GM23248 (cell line): Measurements from ENCODE around the gene POMT2. TPM values are rescaled to one million over a fixed set of nuclear protein-coding genes. Genes with fewer than 3 reads are reported as not detected.

Source experiments
- DNase-seq: peaks from one replicate; pipeline ENCODE4 v3.0.0-alpha.2; 2015
- H2AFZ ChIP-seq: fragments of 200-600 bp; sonication (generic); 2 replicates; pipeline ENCODE4 v1.6.1; 2016; ENCODE audit warnings: antibody characterized with exemption
- H3F3A ChIP-seq: fragments of 200-600 bp; sonication (generic); 2 replicates; pipeline ENCODE4 v1.6.1; 2016; ENCODE audit warnings: mild to moderate bottlenecking, antibody characterized with exemption, mixed run types; ENCODE audit not compliant: insufficient read depth
- H3K27ac ChIP-seq: fragments of 200-600 bp; sonication (generic); 2 replicates; pipeline ENCODE4 v1.5.1; 2016; ENCODE audit warnings: mild to moderate bottlenecking
- H3K27me3 ChIP-seq: fragments of 200-600 bp; sonication (generic); replicated peaks from 2 replicates; pipeline ENCODE4 v1.6.1; 2016; ENCODE audit warnings: mild to moderate bottlenecking; ENCODE audit not compliant: insufficient read depth
- H3K36me3 ChIP-seq: fragments of 200-600 bp; sonication (generic); 2 replicates; pipeline ENCODE4 v1.6.1; 2016; ENCODE audit warnings: low read depth, mild to moderate bottlenecking
- H3K4me1 ChIP-seq: fragments of 200-600 bp; sonication (generic); 2 replicates; pipeline ENCODE4 v1.6.1; 2016; ENCODE audit warnings: mild to moderate bottlenecking; ENCODE audit not compliant: insufficient read depth
- H3K4me2 ChIP-seq: fragments of 200-600 bp; sonication (generic); one replicate; pipeline ENCODE4 v1.6.1; 2016; ENCODE audit warnings: mild to moderate bottlenecking; ENCODE audit not compliant: unreplicated experiment
- H3K4me3 ChIP-seq: fragments of 200-600 bp; sonication (generic); 2 replicates; pipeline ENCODE4 v1.5.1; 2016; ENCODE audit warnings: mild to moderate bottlenecking
- H3K79me2 ChIP-seq: fragments of 200-600 bp; sonication (generic); 2 replicates; pipeline ENCODE4 v1.6.1; 2016; ENCODE audit warnings: mild to moderate bottlenecking; ENCODE audit not compliant: insufficient read depth
- H3K9ac ChIP-seq: fragments of 200-600 bp; sonication (generic); 2 replicates; pipeline ENCODE4 v1.6.1; 2016; ENCODE audit warnings: mild to moderate bottlenecking
- H3K9me2 ChIP-seq: fragments of 200-600 bp; sonication (generic); 2 replicates; pipeline ENCODE4 v1.6.1; 2016; ENCODE audit warnings: mixed run types, mild to moderate bottlenecking, moderate library complexity; ENCODE audit not compliant: insufficient read depth
- H3K9me3 ChIP-seq: fragments of 200-600 bp; sonication (generic); one replicate; pipeline ENCODE4 v1.6.1; 2017; ENCODE audit warnings: low read depth
- H4K20me1 ChIP-seq: fragments of 200-600 bp; sonication (generic); 2 replicates; pipeline ENCODE4 v1.6.0; 2016; ENCODE audit not compliant: insufficient read depth
- EZH2 ChIP-seq: fragments of 200-600 bp; sonication (generic); IDR thresholded peaks from 2 replicates; pipeline ENCODE4 v1.6.1; 2018; ENCODE audit warnings: antibody characterized with exemption, mild to moderate bottlenecking; ENCODE audit not compliant: insufficient read depth, poor library complexity, severe bottlenecking
- EZH2phosphoT487 ChIP-seq: fragments of 200-600 bp; sonication (generic); IDR thresholded peaks from 2 replicates; pipeline ENCODE4 v1.6.1; 2018; ENCODE audit warnings: antibody characterized with exemption, moderate library complexity, mild to moderate bottlenecking, low read depth; ENCODE audit not compliant: insufficient read depth
- WGBS, 2 experiments: methylation state at CpG; one replicate each; pipeline ENCODE4 v1.1.6; 2015 to 2017; ENCODE audit warnings: low lambda C conversion rate in 2 of 2, low coverage in 1 of 2; ENCODE audit errors: missing lambda C conversion rate in 2 of 2; 5-methylcytosine and 5-hydroxymethylcytosine counted together
- in situ Hi-C: fragments of 300-500 bp; cut with MboI; formaldehyde crosslinking; loops from 2 replicates; pipeline ENCODE4 v1.15.0; 2020
- polyA plus RNA-seq: library from polyadenylated mRNA; unstranded; fragments of >200 nt; fragmentation: Nextera tagmentation; extraction: Ambion mirVana; gene quantifications from 2 replicates; pipeline ENCODE4 v1.2.1, GENCODE V29; 2016
- total RNA-seq: library from RNA; depleted of rRNA; stranded (reverse); fragments of >200 nt; shearing (Covaris generic); gene quantifications from 2 replicates; pipeline ENCODE4 v1.2.3, GENCODE V29; 2014

POMT2 gene
- total and polyA plus RNA-seq, 2 experiments from 2014 or later, result 20.7 to 28.3 TPM

GRCh38 chr14:77306851-77307496 lies 13.7 kb downstream of the POMT2 start:
- in situ Hi-C loops, result no loop called here
- Histone ChIP-seq H3K27me3 (no peaks in the 10 kb centered on the region), H3K36me3 (no peaks in the 10 kb centered on the region), H3K4me1 (peaks cover 52% of the 10 kb centered on the region), H4K20me1 (no peaks in the 10 kb centered on the region), H3K4me3 (peak overlapping the region; percentile 14; the same call in 1 of the 2 replicates), H3K4me2 (peak overlapping the region; percentile 51), H3K79me2 (peaks cover 13% of the 10 kb centered on the region), H3K9me2 (no peaks in the 10 kb centered on the region), H3K9me3 (no peaks in the 10 kb centered on the region), H2AFZ (no peak overlapping the region), H3F3A (peaks cover 39% of the 10 kb centered on the region), H3K27ac (peak overlapping the region; percentile 52), H3K9ac (peak overlapping the region; percentile 20; the same call in 1 of the 2 replicates)
- 12 to 16% methylated on average over 3 of the region's 3 CpGs for WGBS, 2 experiments
- no peak for TF ChIP-seq EZH2phosphoT487
- no peak for TF ChIP-seq EZH2
- DNase-seq, result peak; percentile 41

DNA sequence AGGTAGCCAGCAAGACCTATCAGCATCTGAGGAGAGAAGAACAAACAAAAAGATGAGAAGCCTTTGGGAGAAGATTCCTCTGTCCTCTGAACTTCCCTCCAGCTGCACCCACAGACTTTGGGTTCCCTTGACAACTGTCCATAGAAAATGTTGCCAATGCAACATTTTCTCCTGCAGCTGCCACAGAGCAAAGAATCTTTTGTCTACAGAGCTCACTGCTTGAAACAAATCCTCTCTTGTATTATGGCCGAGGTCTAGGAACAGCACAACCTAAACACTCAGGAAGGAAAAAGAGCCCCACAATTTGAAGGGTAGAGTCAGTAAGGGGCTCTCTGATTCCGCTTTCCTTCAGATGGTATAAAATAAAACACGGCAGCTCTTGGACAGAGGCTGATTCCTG lies 14.3 kb downstream of the POMT2 start:
- peaks cover 48% of the 10 kb centered on the region for H3K4me1 ChIP-seq
- H3K36me3 ChIP-seq, result no peaks in the 10 kb centered on the region
- in situ Hi-C loops, result no loop called here
- H3K79me2 ChIP-seq, result peaks cover 11% of the 10 kb centered on the region
- H3K4me3 ChIP-seq, result peak overlapping the region; percentile 14; the same call in 1 of the 2 replicates
- no peaks in the 10 kb centered on the region for H3K9me3 ChIP-seq
- WGBS, 2 experiments, result 36 to 37% methylated on average over 3 of the region's 3 CpGs
- H2AFZ ChIP-seq, result no peak overlapping the region
- no peaks in the 10 kb centered on the region for H3K9me2 ChIP-seq
- H3K27ac ChIP-seq, result peak overlapping the region; percentile 52
- H3K9ac ChIP-seq, result peak overlapping the region; percentile 20; the same call in 1 of the 2 replicates
- H3K4me2 ChIP-seq, result peak overlapping the region; percentile 51
- TF ChIP-seq EZH2 (no peak), EZH2phosphoT487 (no peak)
- peak; percentile 21 for DNase-seq
- H3K27me3 ChIP-seq, result no peaks in the 10 kb centered on the region
- peaks cover 39% of the 10 kb centered on the region for H3F3A ChIP-seq
- H4K20me1 ChIP-seq, result no peaks in the 10 kb centered on the region

DNA sequence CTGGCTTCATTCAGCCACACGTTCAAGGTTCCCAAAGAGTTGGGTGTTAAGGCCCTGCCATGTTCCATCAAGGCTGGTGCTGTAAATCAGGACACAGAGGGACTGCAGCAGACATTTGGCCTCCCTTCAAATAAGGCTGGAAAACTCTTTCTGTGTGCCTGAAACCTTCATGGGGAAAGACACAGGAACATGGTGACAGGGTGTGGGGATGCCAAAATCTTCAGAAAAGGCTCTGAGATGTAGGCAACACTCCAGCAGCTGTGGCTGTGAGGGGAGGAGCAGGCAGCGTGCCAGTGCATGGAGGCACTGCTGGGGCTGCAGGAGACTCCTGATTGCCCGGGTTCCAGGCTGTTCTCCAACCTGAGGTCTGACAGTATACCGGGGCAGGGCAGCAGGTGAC lies 15.0 kb downstream of the POMT2 start:
- Histone ChIP-seq H3K27ac (no peak overlapping the region), H3K27me3 (no peaks in the 10 kb centered on the region), H3K36me3 (no peaks in the 10 kb centered on the region), H3K9ac (no peak overlapping the region), H3K9me3 (no peaks in the 10 kb centered on the region), H3F3A (peaks cover 39% of the 10 kb centered on the region), H3K9me2 (no peaks in the 10 kb centered on the region), H3K4me1 (peaks cover 41% of the 10 kb centered on the region), H4K20me1 (no peaks in the 10 kb centered on the region), H2AFZ (no peak overlapping the region), H3K4me2 (no peak overlapping the region), H3K79me2 (peaks cover 8% of the 10 kb centered on the region), H3K4me3 (no peak overlapping the region)
- DNase-seq, result no peak
- in situ Hi-C loops, result no loop called here
- no peak for TF ChIP-seq EZH2
- TF ChIP-seq EZH2phosphoT487, result no peak
- 79 to 81% methylated on average over 4 of the region's 4 CpGs for WGBS, 2 experiments

DNA sequence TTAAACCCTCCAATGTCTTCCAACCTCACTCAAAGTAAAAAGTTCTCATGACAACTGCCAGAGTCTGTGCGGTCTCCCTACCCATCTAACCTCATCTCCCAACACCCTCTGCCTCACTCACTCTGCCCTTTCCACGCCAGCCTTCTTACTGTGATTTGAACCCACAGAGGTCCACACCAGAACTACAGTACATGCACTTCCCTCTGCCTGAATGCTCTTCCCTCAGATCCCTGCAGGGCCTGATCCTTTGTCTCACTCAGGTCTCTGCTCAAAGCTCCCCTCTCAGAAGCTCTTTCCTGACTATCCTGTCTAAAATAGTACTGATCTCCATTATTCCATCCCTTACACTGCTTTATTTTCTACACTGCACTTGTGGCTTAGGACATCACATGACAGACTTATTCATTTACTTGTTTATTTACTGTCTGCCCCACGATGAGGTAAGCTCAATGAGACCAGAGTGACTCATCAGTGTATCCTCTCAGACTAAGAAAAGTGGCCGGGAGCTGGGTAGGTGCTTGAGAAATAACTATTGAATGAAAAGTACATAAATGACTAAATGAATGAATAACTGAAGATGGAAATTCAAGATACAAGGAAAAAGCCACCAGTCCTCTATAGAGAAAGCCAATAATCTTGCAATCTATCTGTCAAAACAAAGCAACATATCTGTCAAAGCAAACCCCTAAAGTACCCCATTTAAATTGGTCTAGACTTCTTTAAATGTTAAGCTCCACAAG lies 17.1 kb downstream of the POMT2 start:
- Histone ChIP-seq H3K9ac (peak overlapping the region; percentile 49), H3K4me3 (no peak overlapping the region), H3F3A (peaks cover 39% of the 10 kb centered on the region), H3K4me1 (peaks cover 41% of the 10 kb centered on the region), H2AFZ (no peak overlapping the region), H3K9me2 (no peaks in the 10 kb centered on the region), H3K4me2 (peak overlapping the region; percentile 32), H3K36me3 (no peaks in the 10 kb centered on the region), H3K27me3 (no peaks in the 10 kb centered on the region), H3K27ac (peak overlapping the region; percentile 84), H3K9me3 (no peaks in the 10 kb centered on the region), H4K20me1 (no peaks in the 10 kb centered on the region), H3K79me2 (peaks cover 3% of the 10 kb centered on the region; the same call in 1 of the 2 replicates)
- TF ChIP-seq EZH2 (no peak), EZH2phosphoT487 (no peak)
- peak; percentile 100 for DNase-seq
- in situ Hi-C loops, result no loop called here
- 36 to 40% methylated on average over 4 of the region's 4 CpGs for WGBS, 2 experiments
